Measurements from ENCODE around the gene CRCP.

CRCP gene

DNA sequence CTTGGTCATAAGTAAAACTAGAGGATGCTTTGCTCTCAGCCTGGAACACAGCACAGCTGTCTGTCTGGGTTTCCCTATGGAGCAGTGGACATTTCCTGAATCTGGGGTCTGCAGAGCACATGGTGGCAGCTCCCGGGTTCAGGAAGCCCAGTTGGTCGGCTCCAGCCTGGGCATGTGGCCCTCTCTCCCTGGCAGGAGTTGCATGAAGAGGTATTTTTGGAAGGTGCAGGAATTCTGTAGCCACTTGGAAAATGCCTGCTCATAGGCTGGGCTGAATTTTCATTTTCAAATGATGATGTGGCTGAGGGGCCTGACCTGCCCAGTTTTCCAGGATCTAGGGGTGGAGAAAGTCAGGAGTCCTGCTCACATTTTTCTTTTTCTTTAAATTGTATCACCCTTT lies 83.8 kb downstream of the CRCP start:
- DNase-seq = no peak

DNA sequence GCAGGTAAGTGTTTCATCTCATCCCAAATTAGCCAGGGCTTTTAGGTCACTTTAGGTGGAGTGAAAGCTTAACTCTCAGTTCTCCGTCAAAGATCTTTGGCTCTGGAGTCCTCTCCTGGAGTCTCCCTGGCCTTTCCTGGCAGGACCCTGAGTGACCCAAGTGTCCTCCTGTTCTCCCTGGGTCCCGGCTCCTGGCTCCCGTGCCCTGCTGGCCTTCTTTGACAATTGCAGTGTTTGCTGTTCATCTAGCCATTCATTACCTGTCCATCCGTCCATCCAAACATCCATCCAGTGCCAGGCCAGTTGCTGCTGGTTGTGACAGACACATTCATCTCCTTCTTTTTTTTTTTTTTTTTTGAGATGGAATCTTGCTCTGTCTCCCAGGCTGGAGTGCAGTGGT lies 84.3 kb downstream of the CRCP start:
- no peak for DNase-seq

DNA sequence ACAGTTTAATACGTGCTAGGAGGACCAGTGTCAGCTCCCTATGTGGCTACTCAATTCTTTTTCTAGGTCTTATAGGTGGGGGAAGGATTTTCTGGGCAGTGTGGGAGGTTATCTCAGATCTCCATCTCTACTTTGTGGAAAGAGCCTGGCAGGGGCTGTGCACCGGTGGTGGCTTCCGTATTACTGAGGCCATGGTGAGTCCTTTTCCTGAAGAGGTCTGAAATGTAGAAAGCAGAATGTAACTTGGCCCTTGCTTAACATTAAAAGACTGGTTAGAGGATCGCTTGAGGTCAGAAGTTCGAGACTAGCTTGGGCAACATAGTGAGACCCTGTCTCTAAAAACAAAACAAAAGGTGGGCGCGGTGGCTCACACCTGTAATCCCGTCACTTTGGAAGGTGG lies 87.8 kb downstream of the CRCP start:
- no peak for DNase-seq

Measured in stimulated activated CD4-positive, alpha-beta T cell treated with anti-CD3 and anti-CD28 coated beads, Interleukin-1b, Interleukin-23, amount 100 ng/mL, for 48 hours (primary cell).